GM06990 (cell line): Measurements from ENCODE around the gene IPO11.
"Not testable (repeated sequence)": the region's sequence is repeated elsewhere in the genome, so short reads cannot be mapped to it uniquely, and the experiment has no call there.

Experiments
- DNase-seq: peaks from one replicate; pipeline ENCODE4 v3.0.0-alpha.2; 2011; ENCODE audit not compliant: insufficient read length; ENCODE audit errors: extremely low read depth
- H3K27me3 ChIP-seq: replicated peaks from 2 replicates; pipeline ENCODE4 v1.6.0; 2011; ENCODE audit warnings: low read length; ENCODE audit not compliant: control insufficient read depth, insufficient read depth
- H3K36me3 ChIP-seq: 2 replicates; pipeline ENCODE4 v1.5.1; 2011; ENCODE audit warnings: low read length; ENCODE audit not compliant: control insufficient read depth, insufficient read depth
- H3K4me3 ChIP-seq: replicated peaks from 2 replicates; pipeline ENCODE4 v1.5.1; 2011; ENCODE audit warnings: low read depth, mild to moderate bottlenecking, control low read depth, low read length
- CTCF ChIP-seq: IDR thresholded peaks from 2 replicates; pipeline ENCODE4 v1.5.1; 2011; ENCODE audit warnings: low read length, control low read depth, mild to moderate bottlenecking, inconsistent platforms; ENCODE audit not compliant: insufficient read depth, poor library complexity, severe bottlenecking

The IPO11 gene

GRCh38 chr5:62555930-62556329 lies 143.4 kb downstream of the IPO11 start:
- no peaks in the 10 kb centered on the region for H3K27me3 ChIP-seq
- H3K4me3 ChIP-seq, result no peak overlapping the region
- H3K36me3 ChIP-seq, result no peaks in the 10 kb centered on the region; the same call in 1 of the 2 replicates
- TF ChIP-seq CTCF, result no peak
- DNase-seq, result no peak

GRCh38 chr5:62558941-62559340 lies 146.4 kb downstream of the IPO11 start:
- no peak for DNase-seq
- H3K27me3 ChIP-seq, result no peaks in the 10 kb centered on the region
- no peak overlapping the region for H3K4me3 ChIP-seq
- TF ChIP-seq CTCF, result no peak
- no peaks in the 10 kb centered on the region; the same call in 1 of the 2 replicates for H3K36me3 ChIP-seq

GRCh38 chr5:62560786-62561185 lies 148.2 kb downstream of the IPO11 start:
- DNase-seq, result no peak
- Histone ChIP-seq H3K36me3 (no peaks in the 10 kb centered on the region; the same call in 1 of the 2 replicates), H3K27me3 (no peaks in the 10 kb centered on the region), H3K4me3 (no peak overlapping the region)
- TF ChIP-seq CTCF, result no peak

- no peak for DNase-seq
- H3K27me3 ChIP-seq, result no peaks in the 10 kb centered on the region
These were observed 149.3 kb downstream of the IPO11 start for GRCh38 chr5:62561896-62562295.

GRCh38 chr5:62562867-62563266 lies 150.3 kb downstream of the IPO11 start:
- Histone ChIP-seq H3K36me3 (peaks cover 3% of the 10 kb centered on the region), H3K4me3 (no peak overlapping the region), H3K27me3 (no peaks in the 10 kb centered on the region)
- TF ChIP-seq CTCF, result peak; percentile 4
- DNase-seq, result no peak

More at GRCh38 chr5:62561896-62562295, 149.3 kb downstream of the IPO11 start:
- no peak for TF ChIP-seq CTCF
- H3K36me3 ChIP-seq, result peaks cover 2% of the 10 kb centered on the region; the same call in 1 of the 2 replicates
- H3K4me3 ChIP-seq, result no peak overlapping the region

- no peaks in the 10 kb centered on the region for H3K27me3 ChIP-seq
- no peak for TF ChIP-seq CTCF
These were observed 151.5 kb downstream of the IPO11 start for GRCh38 chr5:62564101-62564500.

GRCh38 chr5:62565740-62566139 lies 153.2 kb downstream of the IPO11 start:
- not testable (repeated sequence) for DNase-seq, H3K36me3 ChIP-seq, H3K27me3 ChIP-seq, H3K4me3 ChIP-seq

More at GRCh38 chr5:62564101-62564500, 151.5 kb downstream of the IPO11 start:
- Histone ChIP-seq H3K4me3 (no peak overlapping the region), H3K36me3 (peaks cover 3% of the 10 kb centered on the region)
- no peak for DNase-seq
